GM12864 (cell line): Measurements from ENCODE around the gene H2BW1.
"Not testable (repeated sequence)": the region's sequence is repeated elsewhere in the genome, so short reads cannot be mapped to it uniquely, and the experiment has no call there.

ENCODE experiments used
- DNase-seq: peaks from one replicate; pipeline ENCODE4 v3.0.0-alpha.2; 2011; ENCODE audit warnings: low read depth
- H3K4me3 ChIP-seq: 2 replicates; pipeline ENCODE4 v1.5.1; 2011; ENCODE audit warnings: mild to moderate bottlenecking, low read depth, low read length, control low read depth
- CTCF ChIP-seq: IDR thresholded peaks from 2 replicates; pipeline ENCODE4 v1.5.1; 2011; ENCODE audit warnings: low read depth, mild to moderate bottlenecking, moderate library complexity, low read length, control low read depth, inconsistent platforms; ENCODE audit errors: missing control alignments

Gene H2BW1

GRCh38 chrX:104013606-104014005, at the start of gene H2BW1:
H2BW1 (minus strand) TSS chrX:104013708; CDS start chrX:104013576, 132 bp downstream.
- no peak within 1 kb of the TSS for H3K4me3 ChIP-seq
- no peak for DNase-seq
- TF ChIP-seq CTCF: no peak

- not testable (repeated sequence) for DNase-seq, H3K4me3 ChIP-seq
These were observed 49.1 kb upstream of the H2BW1 start for GRCh38 chrX:104062636-104063035.

GRCh38 chrX:104054956-104055355, 41.4 kb upstream of the H2BW1 start:
- H3K4me3 ChIP-seq, DNase-seq: not testable (repeated sequence)

- H3K4me3 ChIP-seq: no peak overlapping the region
- no peak for TF ChIP-seq CTCF
- no peak for DNase-seq
These were observed 33.7 kb upstream of the H2BW1 start for GRCh38 chrX:104047171-104047570.

- no peak for TF ChIP-seq CTCF
- H3K4me3 ChIP-seq: no peak overlapping the region
- no peak for DNase-seq
These were observed 32.1 kb upstream of the H2BW1 start for GRCh38 chrX:104045642-104046041.

- H3K4me3 ChIP-seq: no peak overlapping the region
- no peak for DNase-seq
- no peak for TF ChIP-seq CTCF
These were observed 27.5 kb upstream of the H2BW1 start for GRCh38 chrX:104041003-104041402.

- no peak for TF ChIP-seq CTCF
- H3K4me3 ChIP-seq: no peak within 1 kb of the TSS
- DNase-seq: no peak
These were observed 26.4 kb upstream of the H2BW1 start, which contains the start of gene H2BW2 for GRCh38 chrX:104039689-104040505. H2BW2 (plus strand) TSS chrX:104039956; CDS start chrX:104039995, 39 bp downstream.

GRCh38 chrX:104018126-104018525, 4.6 kb upstream of the H2BW1 start:
- no peak for DNase-seq
- H3K4me3 ChIP-seq: no peak overlapping the region
- TF ChIP-seq CTCF: no peak

- not testable (repeated sequence) for DNase-seq, H3K4me3 ChIP-seq
These were observed 2.1 kb upstream of the H2BW1 start for GRCh38 chrX:104015576-104015975.
